Measurements from ENCODE around the gene STAT6.
A peak's percentile ranks its signal among the peaks of the same experiment; 100 is the strongest.
"Not testable (repeated sequence)": the region's sequence is repeated elsewhere in the genome, so short reads cannot be mapped to it uniquely, and the experiment has no call there.

STAT6 gene

GRCh38 chr12:57126561-57126960, 15.4 kb upstream of the STAT6 start:
- no peak for DNase-seq

- DNase-seq: no peak
These were observed 14.9 kb upstream of the STAT6 start for GRCh38 chr12:57126061-57126460.

- DNase-seq: peak; percentile 84
These were observed 13.2 kb upstream of the STAT6 start for GRCh38 chr12:57124261-57124877.

GRCh38 chr12:57123813-57124212, 12.7 kb upstream of the STAT6 start:
- no peak for DNase-seq

- not testable (repeated sequence) for DNase-seq
These were observed 9.6 kb upstream of the STAT6 start for GRCh38 chr12:57120718-57121117.

GRCh38 chr12:57119294-57120085, 8.3 kb upstream of the STAT6 start:
- DNase-seq: no peak

GRCh38 chr12:57118711-57119271, 7.6 kb upstream of the STAT6 start:
- DNase-seq: no peak

- no peak for DNase-seq
These were observed 5.6 kb upstream of the STAT6 start for GRCh38 chr12:57116580-57117281.

- no peak for DNase-seq
These were observed 1.5 kb upstream of the STAT6 start for GRCh38 chr12:57112492-57113294.

- peak; percentile 89 for DNase-seq
These were observed 795 bp downstream of the STAT6 start for GRCh38 chr12:57110104-57111030.

GRCh38 chr12:57109207-57110103, 1.7 kb downstream of the STAT6 start:
- no peak for DNase-seq

GRCh38 chr12:57107456-57108155, 3.6 kb downstream of the STAT6 start:
- DNase-seq: no peak

GRCh38 chr12:57106021-57106708, 5.0 kb downstream of the STAT6 start:
- DNase-seq: no peak

GRCh38 chr12:57105011-57105753, 6.0 kb downstream of the STAT6 start:
- no peak for DNase-seq

- no peak for DNase-seq
These were observed 6.8 kb downstream of the STAT6 start for GRCh38 chr12:57104292-57104910.

- no peak for DNase-seq
These were observed 7.3 kb downstream of the STAT6 start for GRCh38 chr12:57103856-57104255.

GRCh38 chr12:57101892-57102695, 9.1 kb downstream of the STAT6 start:
- no peak for DNase-seq
